NB4 (cell line): ENCODE data around the gene TNRC18.
A peak's percentile ranks its signal among the peaks of the same experiment; 100 is the strongest.

Experiments
- DNase-seq: peaks from one replicate; pipeline ENCODE4 v3.0.0; 2010; ENCODE audit warnings: low read depth
- H3K4me3 ChIP-seq: one replicate; pipeline ENCODE4 v1.5.1; 2011; ENCODE audit warnings: mild to moderate bottlenecking, low read depth, low read length, moderate library complexity
- CTCF ChIP-seq: IDR thresholded peaks from one replicate; pipeline ENCODE4 v1.5.1; 2012; ENCODE audit warnings: low read depth, low read length
- MAX ChIP-seq: IDR thresholded peaks from 2 replicates; pipeline ENCODE4 v1.6.1; 2011; ENCODE audit warnings: low read depth, low read length
- MYC ChIP-seq: IDR thresholded peaks from 2 replicates; pipeline ENCODE4 v1.6.1; 2011; ENCODE audit warnings: low read depth, low read length
- POLR2A ChIP-seq: IDR thresholded peaks from 2 replicates; pipeline ENCODE4 v1.6.1; 2011; ENCODE audit warnings: mild to moderate bottlenecking; ENCODE audit not compliant: insufficient read length; ENCODE audit errors: extremely low read depth

The TNRC18 gene

GRCh38 chr7:5453566-5454075 is 30.0 kb upstream of the TNRC18 start:
- no peak for DNase-seq
- no peak for TF ChIP-seq CTCF
- TF ChIP-seq MAX = no peak
- no peak for TF ChIP-seq POLR2A
- TF ChIP-seq MYC = no peak
- no peak overlapping the region for H3K4me3 ChIP-seq

- no peak for TF ChIP-seq POLR2A
- no peak for TF ChIP-seq CTCF
- no peak; the same call in 1 of the 2 replicates for TF ChIP-seq MAX
- TF ChIP-seq MYC = no peak
- H3K4me3 ChIP-seq = no peak overlapping the region
- peak; percentile 92 for DNase-seq
Measured at GRCh38 chr7:5452937-5453540, 29.4 kb upstream of the TNRC18 start.

GRCh38 chr7:5452470-5452899 is 28.9 kb upstream of the TNRC18 start:
- TF ChIP-seq CTCF (no peak), MAX (no peak), POLR2A (no peak)
- DNase-seq = no peak
- H3K4me3 ChIP-seq = no peak overlapping the region

GRCh38 chr7:5451391-5451790 is 27.8 kb upstream of the TNRC18 start:
- H3K4me3 ChIP-seq = no peak overlapping the region
- no peak for TF ChIP-seq POLR2A
- no peak for TF ChIP-seq CTCF
- no peak for TF ChIP-seq MYC
- no peak for TF ChIP-seq MAX
- no peak for DNase-seq

GRCh38 chr7:5450549-5451327 is 27.1 kb upstream of the TNRC18 start:
- TF ChIP-seq CTCF (peak; percentile 46), MYC (no peak)
- peak; percentile 72 for DNase-seq
- H3K4me3 ChIP-seq = no peak overlapping the region
